ENCODE measurements around the gene FRY.

FRY gene

GRCh38 chr13:32178763-32179162 is 147.2 kb downstream of the FRY start:
- Histone ChIP-seq H3K36me3 (replicated peaks) (no peaks in the 10 kb centered on the region), H3K27ac (no peak overlapping the region), H3K4me3 (ENCODE audit: low read depth, low read length) (no peak overlapping the region), H3K27me3 (replicated peaks) (no peaks in the 10 kb centered on the region)
- DNase-seq = no peak
- no peak for TF ChIP-seq CTCF (IDR thresholded peaks at IDR 0.05; ENCODE audit: low read depth, low read length, missing control alignments)
- in situ Hi-C loops (cut with HindIII; ENCODE audit: low pct_ligation_motif_present, low sequenced_read_pairs) = no loop called here

GRCh38 chr13:32179708-32180107 is 148.1 kb downstream of the FRY start:
- in situ Hi-C loops (cut with HindIII; ENCODE audit: low pct_ligation_motif_present, low sequenced_read_pairs) = no loop called here
- Histone ChIP-seq H3K27ac (no peak overlapping the region), H3K4me3 (ENCODE audit: low read depth, low read length) (no peak overlapping the region), H3K36me3 (replicated peaks) (no peaks in the 10 kb centered on the region), H3K27me3 (replicated peaks) (no peaks in the 10 kb centered on the region)
- DNase-seq = no peak
- no peak for TF ChIP-seq CTCF (IDR thresholded peaks at IDR 0.05; ENCODE audit: low read depth, low read length, missing control alignments)

GRCh38 chr13:32187651-32188050 is 156.1 kb downstream of the FRY start:
- TF ChIP-seq CTCF (IDR thresholded peaks at IDR 0.05; ENCODE audit: low read depth, low read length, missing control alignments) = no peak
- H3K27ac ChIP-seq = no peak overlapping the region
- no peak for DNase-seq
- H3K36me3 ChIP-seq (replicated peaks) = no peaks in the 10 kb centered on the region
- H3K4me3 ChIP-seq (ENCODE audit: low read depth, low read length) = no peak overlapping the region
- in situ Hi-C loops (cut with HindIII; ENCODE audit: low pct_ligation_motif_present, low sequenced_read_pairs) = no loop called here
- no peaks in the 10 kb centered on the region for H3K27me3 ChIP-seq (replicated peaks)

GRCh38 chr13:32191452-32191998 is 160.0 kb downstream of the FRY start:
- in situ Hi-C loops (cut with HindIII; ENCODE audit: low pct_ligation_motif_present, low sequenced_read_pairs) = no loop called here
- Histone ChIP-seq H3K4me3 (ENCODE audit: low read depth, low read length) (no peak overlapping the region), H3K27me3 (replicated peaks) (no peaks in the 10 kb centered on the region), H3K36me3 (replicated peaks) (no peaks in the 10 kb centered on the region), H3K27ac (no peak overlapping the region)
- TF ChIP-seq CTCF (IDR thresholded peaks at IDR 0.05; ENCODE audit: low read depth, low read length, missing control alignments) = no peak
- no peak for DNase-seq

GRCh38 chr13:32195713-32196112 is 164.1 kb downstream of the FRY start:
- in situ Hi-C loops (cut with HindIII; ENCODE audit: low pct_ligation_motif_present, low sequenced_read_pairs) = no loop called here
- DNase-seq = peak; percentile 45
- H3K27me3 ChIP-seq (replicated peaks) = no peaks in the 10 kb centered on the region
- H3K36me3 ChIP-seq (replicated peaks) = no peaks in the 10 kb centered on the region
- no peak overlapping the region for H3K4me3 ChIP-seq (ENCODE audit: low read depth, low read length)
- no peak for TF ChIP-seq CTCF (IDR thresholded peaks at IDR 0.05; ENCODE audit: low read depth, low read length, missing control alignments)
- H3K27ac ChIP-seq = no peak overlapping the region

GRCh38 chr13:32199168-32199567 is 167.6 kb downstream of the FRY start:
- no peak for DNase-seq
- TF ChIP-seq CTCF (IDR thresholded peaks at IDR 0.05; ENCODE audit: low read depth, low read length, missing control alignments) = no peak
- Histone ChIP-seq H3K4me3 (ENCODE audit: low read depth, low read length) (no peak overlapping the region), H3K27me3 (replicated peaks) (no peaks in the 10 kb centered on the region), H3K27ac (no peak overlapping the region), H3K36me3 (replicated peaks) (no peaks in the 10 kb centered on the region)
- in situ Hi-C loops (cut with HindIII; ENCODE audit: low pct_ligation_motif_present, low sequenced_read_pairs) = no loop called here
